GM21723 (cell line): ENCODE data around the gene TRAP1.

Source experiments
- ATAC-seq: cut with Tn5 transposase; IDR thresholded peaks from one replicate; pipeline ENCODE4 v1.9.1; 2021; ENCODE audit warnings: mild to moderate bottlenecking, moderate library complexity; ENCODE audit not compliant: unreplicated experiment

Gene TRAP1

DNA sequence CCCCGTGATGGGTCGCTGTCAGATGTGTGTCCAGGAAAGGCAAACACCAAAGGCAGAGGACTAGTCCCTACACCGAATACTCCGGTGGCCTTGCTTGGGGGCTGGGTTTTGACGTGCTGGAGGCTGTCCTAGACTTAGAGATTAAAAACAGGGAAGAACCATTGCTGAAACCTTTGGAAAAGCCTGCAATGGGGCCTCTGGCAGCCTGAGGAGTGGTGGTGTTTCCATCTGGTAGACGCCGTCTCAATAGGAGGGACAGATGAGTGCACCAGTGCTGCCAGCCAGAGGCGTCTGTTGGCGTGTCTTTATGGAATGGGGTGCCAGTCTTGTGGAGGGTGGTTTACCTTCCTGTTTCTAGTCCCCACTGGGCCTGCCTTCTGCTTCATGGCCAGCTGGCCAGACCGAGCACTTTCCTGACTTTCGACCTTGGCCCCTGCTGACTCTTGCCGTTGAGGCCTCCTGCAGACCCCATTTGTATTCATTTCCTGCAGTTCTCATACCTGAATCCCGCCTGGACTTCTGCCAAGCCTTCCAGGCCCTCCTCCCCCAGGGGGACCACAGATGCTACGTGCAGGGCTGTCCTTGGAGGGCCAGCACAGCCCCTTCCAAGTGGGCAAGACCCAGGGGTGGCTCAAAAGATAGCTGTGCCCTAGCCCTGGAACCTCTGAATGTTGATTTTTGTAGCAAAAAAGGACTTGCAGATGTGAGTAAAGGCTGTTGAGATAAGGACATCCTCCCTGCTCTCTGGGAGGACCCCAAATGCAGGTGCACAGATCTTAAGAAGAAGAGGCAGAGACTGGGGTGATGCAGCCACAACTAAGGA lies 64.7 kb downstream of the TRAP1 start:
- no peak for ATAC-seq

- no peak for ATAC-seq
These were observed 65.6 kb downstream of the TRAP1 start for GRCh38 chr16:3651461-3652372.

GRCh38 chr16:3650631-3651265 lies 66.6 kb downstream of the TRAP1 start:
- ATAC-seq, result no peak

DNA sequence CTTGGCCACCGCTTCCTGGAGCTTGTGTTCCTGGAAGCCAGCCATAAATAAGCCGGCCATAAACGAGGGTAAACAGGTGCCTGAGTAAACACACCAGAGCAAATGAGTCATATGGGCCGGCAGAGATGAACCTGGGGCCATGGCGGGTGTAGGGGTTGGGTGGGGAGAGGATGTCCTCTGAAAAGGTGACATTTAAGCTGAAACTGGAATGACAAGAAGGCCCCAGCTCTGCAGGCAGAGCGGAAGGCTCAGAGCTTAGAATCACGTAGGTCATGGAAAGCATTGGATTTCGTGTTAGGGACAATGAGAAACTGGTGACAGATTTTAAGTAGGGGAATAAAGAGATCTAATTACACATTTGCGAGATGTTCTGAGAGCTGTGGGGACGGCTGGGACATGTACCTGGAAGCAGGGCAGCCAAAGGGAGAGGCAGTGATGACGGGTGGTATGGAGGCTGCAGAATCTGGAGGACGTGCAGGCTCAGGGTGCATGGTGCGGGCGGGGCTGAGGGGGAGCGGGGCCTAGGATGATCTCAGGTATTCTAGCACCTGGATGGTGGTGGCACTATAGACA lies 70.9 kb downstream of the TRAP1 start:
- no peak for ATAC-seq

- ATAC-seq, result no peak
These were observed 71.6 kb downstream of the TRAP1 start for GRCh38 chr16:3645504-3646347.

- no peak for ATAC-seq
These were observed 72.2 kb downstream of the TRAP1 start for GRCh38 chr16:3645108-3645503.

DNA sequence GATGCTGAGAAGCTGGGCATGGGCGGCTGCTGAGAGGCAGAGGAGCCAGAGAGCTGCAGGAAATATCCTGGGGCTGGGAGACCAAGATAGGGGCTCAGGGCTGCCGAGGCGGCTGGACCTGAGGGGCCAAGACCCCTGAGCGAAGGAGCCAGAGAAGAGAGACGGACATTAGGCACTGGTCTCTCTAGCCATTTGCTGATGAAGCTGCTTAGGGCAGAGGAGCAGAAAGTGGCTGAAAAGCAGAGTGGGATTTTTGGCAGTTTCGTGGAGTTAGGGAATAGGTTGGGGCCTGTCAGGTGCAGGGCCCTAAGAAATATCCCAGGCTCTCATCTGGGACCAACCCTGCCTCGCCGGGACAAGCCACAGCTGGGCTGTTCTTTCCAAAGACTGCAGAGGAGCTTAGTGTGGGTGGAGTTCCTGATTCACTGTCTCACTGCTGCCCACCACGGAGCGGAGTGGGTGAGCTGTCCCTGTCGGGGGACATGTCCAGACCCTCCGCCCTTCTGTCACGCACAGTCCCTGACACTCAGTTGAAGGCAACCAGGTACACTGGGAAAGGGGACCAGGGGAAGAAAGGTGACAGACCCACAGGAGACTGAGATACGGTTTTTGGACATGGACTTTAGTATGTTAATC lies 74.1 kb downstream of the TRAP1 start:
- no peak for ATAC-seq

- no peak for ATAC-seq
These were observed 74.8 kb downstream of the TRAP1 start for GRCh38 chr16:3642397-3643094.

DNA sequence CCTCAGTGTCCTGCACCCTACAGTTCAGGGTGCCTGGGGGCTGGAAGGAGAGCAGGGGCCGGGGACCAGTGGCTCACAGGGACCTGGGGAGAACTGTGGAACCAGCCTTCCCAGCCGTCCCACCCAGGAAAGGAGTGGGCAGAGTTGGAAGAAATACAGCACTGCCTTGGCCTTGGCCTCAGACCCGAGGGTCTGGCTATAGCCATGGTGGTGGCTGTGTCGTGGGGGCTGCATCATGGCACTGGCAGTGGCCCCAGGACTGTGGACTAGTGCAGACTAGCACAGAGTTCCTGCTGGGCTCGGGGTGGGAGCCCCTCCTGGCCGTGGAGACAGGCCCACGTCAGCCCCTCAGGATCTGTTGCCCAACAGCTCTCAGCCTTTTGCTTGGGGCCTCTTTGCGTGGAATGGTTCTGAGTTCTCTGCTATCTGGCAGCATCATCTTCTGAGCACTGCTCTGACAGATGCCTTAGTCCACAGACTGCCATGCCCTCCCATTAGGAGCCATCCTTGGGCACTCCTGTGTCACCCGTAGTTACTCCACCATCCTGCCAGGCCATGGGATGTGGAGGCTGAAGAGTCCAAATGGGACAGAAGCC lies 75.4 kb downstream of the TRAP1 start:
- no peak for ATAC-seq

DNA sequence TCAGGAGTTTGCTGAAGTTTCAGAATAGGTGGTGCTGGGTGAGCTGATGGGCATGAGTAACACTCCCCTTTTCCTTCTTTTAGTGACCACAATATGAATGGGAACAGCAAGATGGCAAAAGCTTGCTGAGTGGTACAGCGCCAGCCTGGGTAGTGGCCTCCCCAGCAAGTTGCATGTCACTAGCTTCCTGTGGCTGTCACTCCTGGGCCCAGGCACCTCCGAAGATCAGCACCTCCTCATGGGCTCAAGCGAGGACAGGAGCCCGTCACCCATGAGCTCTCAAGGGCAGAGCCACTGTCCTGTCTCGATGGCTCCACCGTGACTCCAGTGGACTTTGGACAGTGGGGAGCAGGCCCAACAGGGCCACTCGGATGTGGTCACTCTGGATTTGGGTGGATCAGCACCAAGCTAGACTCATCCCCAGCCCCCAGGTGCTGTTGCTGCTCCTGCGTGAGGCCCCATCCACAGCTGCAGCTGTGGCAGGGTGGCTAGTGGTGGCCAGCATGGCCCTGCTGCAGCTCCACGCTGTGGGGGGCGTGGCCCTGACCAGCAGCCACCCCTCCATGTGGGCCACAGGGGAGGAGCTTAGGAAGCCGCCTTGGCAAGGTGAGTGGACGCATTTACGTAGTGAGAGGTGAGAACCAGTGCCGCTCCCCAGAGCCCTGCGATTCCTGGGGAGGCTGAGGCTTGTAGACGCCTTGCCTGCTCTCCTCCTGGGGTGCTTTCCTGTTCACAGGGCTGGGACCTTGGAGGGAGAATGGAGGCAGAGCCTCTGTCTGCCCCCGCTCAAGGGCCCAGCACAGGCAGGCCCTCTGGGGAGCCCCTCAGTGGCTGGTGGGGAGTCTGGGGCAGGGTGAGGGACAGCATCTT lies 76.5 kb downstream of the TRAP1 start:
- ATAC-seq, result no peak

- no peak for ATAC-seq
These were observed 77.1 kb downstream of the TRAP1 start for GRCh38 chr16:3640207-3640606.

DNA sequence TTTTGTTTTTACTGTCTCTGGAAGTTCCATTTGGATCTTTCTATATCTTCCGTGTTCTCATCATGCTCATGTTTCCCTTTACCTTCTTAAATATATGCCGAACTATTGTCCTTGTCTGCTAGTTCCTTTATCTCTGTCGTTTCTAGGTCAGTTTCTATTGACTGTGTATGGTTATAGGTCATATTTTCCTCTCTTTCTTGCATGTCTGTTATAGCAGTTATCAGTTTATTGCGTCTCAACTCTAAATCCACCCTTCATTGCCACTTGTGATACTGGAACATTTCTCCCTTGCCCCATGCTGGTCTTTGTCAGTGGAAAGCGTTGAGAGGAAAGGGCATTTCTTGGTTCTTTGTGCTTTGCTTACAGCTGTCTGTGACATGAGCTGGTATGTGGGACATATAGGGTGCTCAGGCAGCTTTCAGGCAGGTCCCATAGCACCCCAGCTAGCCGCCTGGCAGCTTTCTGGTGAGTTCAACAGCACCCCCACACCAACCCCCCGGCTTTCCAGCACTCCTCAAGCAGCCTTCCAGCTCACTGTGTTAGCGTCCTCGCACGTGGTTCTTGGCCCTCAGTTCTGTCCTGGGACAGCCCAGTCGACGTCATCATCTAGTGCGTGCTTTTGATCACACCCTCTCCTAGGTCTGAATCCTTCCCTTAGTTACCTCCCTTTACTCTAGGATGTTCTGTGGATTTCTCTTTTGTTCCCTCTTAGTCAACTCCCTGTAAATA lies 78.2 kb downstream of the TRAP1 start:
- ATAC-seq, result no peak

DNA sequence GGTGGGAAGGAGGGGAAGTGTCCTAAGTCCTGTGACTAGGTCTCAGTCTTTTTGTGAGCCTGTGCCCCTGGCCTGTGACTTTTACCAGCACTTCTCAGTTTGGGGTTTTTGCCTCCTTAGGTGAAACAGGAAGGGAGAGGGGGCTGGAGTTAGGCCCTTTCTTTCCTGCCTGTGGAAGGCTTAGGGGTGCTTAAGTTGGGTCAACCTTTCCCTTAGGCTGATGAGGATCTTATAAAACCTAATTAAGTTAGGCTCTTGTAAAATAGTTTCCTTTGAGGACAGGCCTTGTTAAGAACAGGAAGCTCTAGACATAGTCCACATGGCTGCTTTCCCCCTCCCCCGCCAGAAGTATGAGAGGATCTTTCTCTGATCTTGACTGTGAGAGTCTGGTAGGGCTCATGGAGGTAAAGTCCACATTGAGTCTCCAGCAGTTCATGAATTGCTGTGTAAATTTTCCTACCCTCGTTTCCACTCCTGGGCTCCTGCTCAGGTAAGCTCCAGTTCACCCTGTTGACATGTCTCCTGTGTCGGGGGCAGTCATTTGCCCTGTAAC lies 79.9 kb downstream of the TRAP1 start:
- no peak for ATAC-seq

DNA sequence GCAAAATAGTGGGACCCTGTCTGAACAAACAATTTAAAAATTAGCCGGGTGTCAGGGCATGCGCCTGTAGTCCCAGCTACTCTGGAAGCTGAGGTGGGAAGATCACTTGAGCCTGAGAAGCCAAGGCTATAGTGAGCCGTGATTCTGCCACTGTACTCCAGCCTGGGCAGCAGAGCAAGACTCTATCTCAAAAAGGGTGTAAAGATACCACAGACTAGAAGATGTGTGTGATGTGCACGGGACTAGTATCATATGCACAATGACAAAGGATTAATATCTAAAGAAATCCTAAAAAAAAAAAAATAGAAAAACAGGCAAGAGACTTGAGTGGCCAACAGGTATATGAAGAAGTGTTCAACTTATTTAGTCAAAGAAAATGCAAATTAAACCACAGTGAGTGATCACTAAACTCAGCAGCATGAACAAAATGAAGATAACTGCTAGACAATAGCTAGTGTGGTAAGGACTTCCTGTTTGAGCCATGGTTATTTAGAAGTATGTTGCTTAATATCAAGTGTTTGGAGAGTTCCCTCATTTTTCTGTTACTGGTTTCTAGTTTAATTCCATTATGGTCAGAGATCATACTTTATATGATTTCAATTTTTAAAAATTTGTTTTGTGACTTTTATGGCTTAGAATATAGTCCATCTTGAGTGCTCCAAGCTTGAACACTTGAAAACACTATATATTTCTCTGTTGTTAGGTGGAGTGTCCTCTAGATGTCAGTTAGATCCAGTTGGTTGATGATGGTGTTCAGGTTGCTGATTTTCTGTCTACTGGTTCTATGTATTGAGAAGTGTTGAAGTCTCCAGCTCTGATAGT lies 91.2 kb downstream of the TRAP1 start:
- ATAC-seq, result peak; percentile 56

DNA sequence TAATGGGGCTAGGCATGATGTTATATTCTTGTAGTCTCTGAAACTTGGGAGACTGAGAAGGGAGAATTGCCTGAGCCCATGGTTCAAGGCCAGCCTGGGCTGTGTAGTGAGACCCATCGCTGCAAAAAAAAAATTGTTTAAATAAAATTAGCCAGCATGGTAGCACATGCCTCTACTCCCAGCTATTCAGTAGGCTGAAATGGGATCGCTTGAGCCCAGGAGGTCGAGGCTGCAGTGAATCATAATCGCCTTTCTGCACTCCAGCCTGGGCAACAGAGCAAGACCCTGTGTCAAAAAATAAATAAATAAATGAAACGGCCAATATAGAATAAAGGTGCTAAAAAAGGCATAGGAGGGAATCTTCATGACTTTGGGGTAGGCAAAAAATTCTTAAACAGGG lies 92.0 kb downstream of the TRAP1 start:
- ATAC-seq, result no peak

DNA sequence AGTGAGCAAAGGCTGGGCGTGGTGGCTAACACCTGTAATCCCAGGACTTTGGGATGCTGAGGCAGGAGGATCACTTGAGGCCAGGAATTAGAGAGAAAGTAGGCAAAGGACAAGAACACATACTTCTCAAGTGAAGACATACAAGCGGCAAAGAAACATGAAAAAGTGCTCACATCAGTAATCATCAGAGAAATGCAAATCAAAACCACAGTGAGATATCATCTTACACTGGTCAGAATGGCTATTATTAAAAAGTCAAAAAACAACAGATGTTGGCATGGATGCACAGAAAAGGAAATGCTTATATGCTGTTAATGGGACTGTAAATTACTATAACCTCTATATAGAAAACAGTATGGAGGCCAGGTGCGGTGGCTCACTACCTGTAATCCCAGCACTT lies 93.7 kb downstream of the TRAP1 start:
- no peak for ATAC-seq
